ENCODE measurements around the gene ATF6.
"Not testable (repeated sequence)": the region's sequence is repeated elsewhere in the genome, so short reads cannot be mapped to it uniquely, and the experiment has no call there.

ATF6 gene

DNA sequence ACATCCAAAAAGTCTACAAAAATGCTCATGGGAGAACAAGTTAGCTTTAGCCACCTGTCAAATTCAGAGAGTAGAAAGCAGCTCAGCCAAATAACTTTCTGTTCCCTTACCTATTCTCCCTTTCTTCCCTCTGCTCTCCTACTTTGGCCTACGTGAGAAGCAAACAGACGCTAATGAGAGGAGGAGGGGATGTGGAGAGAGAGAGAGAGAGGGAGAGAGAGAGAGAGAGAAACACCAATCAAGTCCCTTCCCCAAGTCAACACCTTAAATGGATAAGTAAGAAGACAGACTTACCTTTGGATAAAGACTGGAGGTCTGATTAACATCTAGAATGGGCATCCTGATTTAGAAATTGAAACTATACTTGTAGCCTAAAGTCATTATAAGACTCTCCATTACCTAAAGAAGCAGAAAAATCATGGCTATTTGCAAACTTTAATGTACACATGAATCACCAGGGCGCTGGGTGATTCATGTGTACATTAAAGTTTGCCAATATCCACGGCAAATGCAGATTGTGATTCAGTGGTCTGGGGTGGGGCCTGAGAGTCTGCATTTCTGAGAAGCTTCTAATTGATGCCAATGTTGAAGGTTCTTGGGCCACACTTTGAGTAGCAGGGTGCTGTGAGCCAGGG is 29.7 kb upstream of the ATF6 start:
- no peak for DNase-seq

- DNase-seq = no peak
Observed at GRCh38 chr1:161737625-161738024, 28.5 kb upstream of the ATF6 start.

GRCh38 chr1:161738627-161739287 is 27.4 kb upstream of the ATF6 start:
- no peak for DNase-seq

- DNase-seq = no peak
Observed at GRCh38 chr1:161739865-161740566, 26.1 kb upstream of the ATF6 start.

DNA sequence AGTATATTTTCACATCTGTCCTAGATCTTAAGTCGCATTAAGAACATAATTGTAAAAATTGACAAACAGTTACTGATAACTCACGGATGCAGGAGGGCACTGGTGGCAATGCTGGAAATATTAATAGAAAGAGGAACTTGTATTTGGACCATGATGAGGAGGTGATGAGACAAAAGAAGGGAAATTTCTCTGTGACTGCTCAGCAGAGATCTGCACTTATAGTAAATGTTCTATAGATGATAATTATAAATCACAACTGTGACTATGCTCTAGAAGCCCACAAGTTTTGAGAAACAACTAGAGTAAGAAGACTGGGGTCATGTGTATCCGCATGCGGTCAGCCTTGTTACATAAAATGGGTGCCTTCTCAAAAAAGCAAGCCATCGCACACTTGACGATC is 25.2 kb upstream of the ATF6 start:
- DNase-seq = no peak

- DNase-seq = no peak
Observed at GRCh38 chr1:161743231-161743630, 22.9 kb upstream of the ATF6 start.

- no peak for DNase-seq
Observed at GRCh38 chr1:161747801-161748200, 18.3 kb upstream of the ATF6 start.

GRCh38 chr1:161749509-161750407 is 16.4 kb upstream of the ATF6 start, which contains the start of gene DUSP12:
Gene DUSP12, plus strand, starts transcription at chr1:161749786. Its CDS starts 16 bp downstream, at chr1:161749802.
- peak; percentile 97 for DNase-seq

DNA sequence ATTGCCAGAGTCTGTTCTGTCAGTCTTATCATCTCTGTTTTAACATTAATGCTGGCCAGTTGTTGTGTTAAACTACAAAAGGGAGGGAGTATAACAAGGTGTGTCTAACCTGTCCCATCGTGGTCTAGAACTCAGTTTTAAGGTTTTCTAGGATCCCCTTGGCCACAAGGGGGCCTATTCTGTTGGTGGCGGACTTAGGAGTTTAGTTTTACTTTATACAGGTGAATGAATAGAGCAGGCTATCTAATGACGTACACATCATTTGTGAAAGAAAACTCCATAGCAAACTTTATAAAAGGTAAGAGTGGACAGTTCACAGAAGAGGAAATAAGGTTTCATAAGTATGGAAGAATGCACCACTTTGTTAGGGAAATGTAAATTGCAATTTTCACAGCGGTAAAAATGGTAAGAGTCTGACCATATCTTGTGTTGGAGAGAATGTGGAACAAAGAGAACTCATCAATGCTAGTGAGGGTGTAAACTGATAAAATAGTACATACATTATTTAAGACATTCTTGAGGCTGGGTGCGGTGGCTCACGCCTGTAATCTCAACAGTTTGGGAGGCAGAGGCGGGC is 2.5 kb upstream of the ATF6 start:
- no peak for DNase-seq

DNA sequence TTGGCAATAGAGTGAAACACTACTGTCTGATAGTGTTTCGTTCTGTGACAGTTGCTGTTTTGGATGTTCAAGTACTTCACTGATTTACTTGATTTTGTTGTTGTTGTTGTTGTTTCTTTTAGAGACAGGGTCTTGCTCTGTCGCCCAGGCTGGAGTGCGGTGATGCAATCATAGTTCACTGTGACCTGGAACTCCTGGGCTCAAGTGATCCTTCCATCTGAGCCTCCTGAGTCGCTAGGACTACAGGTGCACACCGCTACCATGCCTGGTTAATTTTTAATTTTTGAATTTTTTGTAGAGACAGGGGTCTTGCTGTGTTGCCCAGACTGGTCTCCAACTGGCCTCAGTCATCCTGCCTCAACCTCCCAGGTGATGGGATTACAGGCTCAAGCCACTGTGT is 2.3 kb downstream of the ATF6 start:
- no peak for DNase-seq

DNA sequence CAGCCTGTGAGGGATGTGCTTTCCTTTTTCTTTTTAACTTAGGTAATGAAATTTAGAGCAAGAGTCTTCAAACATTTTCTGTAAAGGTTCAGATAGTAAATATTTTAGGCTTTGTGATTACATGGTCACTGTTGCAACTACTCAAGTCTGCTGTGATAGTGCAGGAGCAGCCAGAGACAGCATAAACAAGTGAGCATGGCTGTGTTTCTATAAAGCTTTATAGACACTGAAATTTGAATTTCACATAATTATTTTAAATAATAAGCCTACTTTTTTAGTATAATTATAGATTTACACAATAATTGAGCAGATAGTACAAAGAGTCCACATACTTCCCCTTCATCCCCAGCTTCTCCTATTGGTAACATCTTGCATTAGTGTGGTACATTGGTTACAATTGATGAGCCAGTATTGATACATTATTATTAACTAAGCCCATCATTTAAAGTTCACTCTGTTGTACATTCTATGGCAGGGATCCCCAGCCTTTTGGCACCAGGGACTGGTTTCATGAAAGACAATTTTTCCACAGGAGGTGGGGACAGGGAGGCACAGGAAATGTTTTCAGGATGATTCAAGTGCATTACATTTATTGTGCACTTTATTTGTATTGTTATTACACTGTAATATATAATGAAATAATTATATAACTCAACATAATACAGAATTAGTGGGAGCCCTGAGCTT is 3.0 kb downstream of the ATF6 start:
- DNase-seq = no peak

GRCh38 chr1:161769673-161770045 is 3.5 kb downstream of the ATF6 start:
- DNase-seq = not testable (repeated sequence)

DNA sequence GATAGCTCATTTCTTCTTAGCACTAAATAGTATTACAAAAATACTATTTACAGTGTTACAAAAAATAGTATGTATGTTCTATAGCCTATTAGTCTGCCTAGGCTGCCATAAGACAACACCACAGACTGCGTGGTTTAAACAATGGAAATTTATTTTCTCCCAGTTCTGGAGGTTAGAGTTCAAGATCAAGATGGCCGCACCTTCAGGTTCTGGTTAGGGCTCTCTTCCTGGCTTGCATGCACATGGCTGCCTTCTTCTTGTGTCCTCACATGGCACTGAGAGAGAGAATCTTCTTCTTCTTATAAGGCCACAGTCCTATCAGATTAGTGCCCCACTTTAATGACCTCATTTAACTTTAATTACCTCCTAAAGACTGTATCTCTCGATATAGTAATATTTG is 4.1 kb downstream of the ATF6 start:
- no peak for DNase-seq

DNA sequence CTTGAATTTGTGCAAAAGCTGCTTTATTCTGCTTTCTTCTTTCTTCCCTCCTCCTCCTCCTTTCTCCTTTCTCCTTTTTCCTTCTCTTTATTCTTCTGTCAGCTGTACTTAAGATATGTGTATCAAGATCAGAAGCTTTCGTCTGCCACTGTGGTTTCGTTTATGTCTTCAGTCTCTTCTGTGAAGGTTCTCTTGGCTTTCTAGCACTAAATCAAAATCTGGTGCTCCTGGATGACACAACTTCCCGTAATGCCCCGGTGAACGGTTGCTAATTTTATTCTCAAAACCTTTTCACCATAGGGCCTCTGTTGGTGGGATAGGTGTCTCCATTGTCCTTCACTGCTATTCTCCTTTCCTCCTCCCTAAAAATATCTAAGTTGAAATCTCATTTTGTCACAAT is 5.0 kb downstream of the ATF6 start:
- DNase-seq = no peak

DNA sequence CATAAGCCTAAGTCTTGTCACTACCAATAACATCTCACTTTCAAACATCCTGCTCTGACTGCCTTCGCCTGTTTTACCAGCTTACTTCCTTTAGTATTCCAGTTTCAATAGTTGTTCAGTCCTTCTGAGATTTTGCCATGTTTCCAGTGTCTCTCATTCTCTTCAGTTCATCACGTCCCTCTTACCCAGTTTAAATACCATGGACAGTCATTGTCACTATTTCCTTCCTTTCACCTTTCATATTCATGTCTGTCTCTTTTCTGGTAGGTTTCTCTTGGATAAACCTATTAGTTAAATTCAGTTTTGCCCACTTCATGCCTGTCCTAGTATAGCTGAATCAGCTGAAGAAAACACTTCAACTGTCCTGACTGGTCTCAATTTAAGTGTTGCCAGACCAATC is 5.9 kb downstream of the ATF6 start:
- DNase-seq = no peak

DNA sequence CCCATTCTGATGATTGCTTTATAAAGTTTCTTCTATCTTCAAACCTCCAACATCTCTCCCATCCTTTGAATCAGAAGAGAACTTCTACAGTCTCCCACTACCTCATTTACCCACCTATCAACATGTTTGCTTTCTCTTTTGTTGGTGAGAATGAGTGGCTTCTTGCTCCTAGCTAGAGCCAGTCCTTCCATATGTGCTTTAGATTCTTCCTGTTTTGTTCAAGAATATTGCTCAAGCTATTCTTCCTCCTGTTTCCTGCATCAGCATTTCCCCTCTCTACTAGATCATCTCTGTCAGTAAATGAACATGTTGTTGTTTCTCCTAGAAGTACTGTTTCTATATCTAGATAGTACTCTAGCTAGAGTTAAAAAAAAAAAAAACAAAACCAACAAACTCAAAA is 6.3 kb downstream of the ATF6 start:
- no peak for DNase-seq

- no peak for DNase-seq
Observed at GRCh38 chr1:161773791-161774190, 7.7 kb downstream of the ATF6 start.

DNA sequence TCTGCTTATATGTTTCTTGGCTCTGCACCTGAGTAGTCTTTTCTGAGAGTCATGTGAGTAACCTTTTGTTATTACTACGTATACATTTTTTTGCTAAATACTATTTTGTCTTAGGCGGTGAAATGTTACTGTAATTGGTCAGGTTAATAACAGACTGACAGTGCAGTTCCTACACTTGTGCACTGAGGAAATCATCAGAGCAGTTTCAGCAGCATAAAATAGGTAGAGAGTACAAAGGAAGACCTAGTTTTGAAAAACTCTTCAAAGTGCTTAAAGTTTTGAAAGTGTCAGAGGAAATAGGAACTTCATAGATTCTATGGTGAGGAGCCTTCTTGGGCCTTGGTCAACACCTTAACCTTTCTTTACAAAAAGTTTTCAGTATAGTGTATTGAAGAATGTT is 11.1 kb downstream of the ATF6 start:
- no peak for DNase-seq

GRCh38 chr1:161778522-161778921 is 12.4 kb downstream of the ATF6 start:
- DNase-seq = no peak

- no peak for DNase-seq
Observed at GRCh38 chr1:161779393-161779792, 13.3 kb downstream of the ATF6 start.

DNA sequence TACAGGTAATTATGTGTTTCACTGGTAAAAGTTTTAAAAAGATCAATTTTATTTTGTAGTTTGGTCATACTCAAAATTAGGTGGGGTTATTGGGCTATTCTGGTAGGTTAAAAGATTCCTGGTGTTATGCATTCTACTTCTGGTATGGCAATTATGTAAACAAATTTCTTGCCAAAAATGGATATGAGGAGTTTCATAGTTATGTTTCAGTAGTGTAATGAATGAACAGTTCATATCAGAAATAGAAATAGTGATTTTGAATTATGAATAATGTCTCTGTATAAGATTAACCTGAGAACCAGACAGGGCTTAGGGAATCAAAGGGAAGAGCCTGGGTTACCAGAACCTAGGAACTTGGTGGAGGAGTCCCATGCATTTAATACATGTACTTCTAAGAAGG is 15.9 kb downstream of the ATF6 start:
- DNase-seq = no peak

- DNase-seq = no peak
Observed at GRCh38 chr1:161782886-161783285, 16.8 kb downstream of the ATF6 start.
